ENCODE results near the gene SYNDIG1.
A peak's percentile ranks its signal among the peaks of the same experiment; 100 is the strongest.

The SYNDIG1 gene

DNA sequence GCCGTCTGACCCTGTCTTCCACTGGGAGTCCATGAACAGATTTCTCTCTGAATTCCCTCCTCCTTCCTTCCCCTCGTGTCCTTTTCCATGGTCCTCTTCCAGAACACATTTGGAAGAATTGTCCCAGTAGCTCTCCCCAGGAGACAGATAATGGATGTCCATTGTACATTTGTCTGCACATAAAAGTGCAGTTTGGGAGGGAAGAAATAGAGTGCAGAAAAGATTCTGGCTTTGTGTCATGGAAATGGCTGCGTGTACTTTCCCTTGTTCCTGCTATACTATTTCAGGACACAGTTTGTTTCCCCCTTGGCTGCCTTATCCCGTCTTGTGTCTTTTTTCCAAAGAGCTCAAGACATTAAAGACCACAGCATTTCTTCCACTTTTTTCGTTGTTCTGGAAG, 127.6 kb downstream of the SYNDIG1 start:
- H3K9ac ChIP-seq (ENCODE audit: insufficient read length) = no peak overlapping the region
- DNase-seq (ENCODE audit: low read depth, low spot score) = no peak
- TF ChIP-seq FOXP2 (optimal IDR thresholded peaks at IDR 0.05; ENCODE audit: control extremely low read depth, extremely low read length, insufficient read depth) (no peak), POLR2AphosphoS5 (IDR thresholded peaks at IDR 0.05; ENCODE audit: borderline replicate concordance, low read depth, low read length) (no peak), EZH2 (IDR thresholded peaks at IDR 0.05) (no peak)
- H3K4me3 ChIP-seq = no peak overlapping the region
- no peaks in the 10 kb centered on the region for H3K9me3 ChIP-seq (ENCODE audit: low read depth, low read length)
- H3K36me3 ChIP-seq (ENCODE audit: insufficient read depth, low read length) = no peaks in the 10 kb centered on the region
- no peak overlapping the region for H3K27ac ChIP-seq

DNA sequence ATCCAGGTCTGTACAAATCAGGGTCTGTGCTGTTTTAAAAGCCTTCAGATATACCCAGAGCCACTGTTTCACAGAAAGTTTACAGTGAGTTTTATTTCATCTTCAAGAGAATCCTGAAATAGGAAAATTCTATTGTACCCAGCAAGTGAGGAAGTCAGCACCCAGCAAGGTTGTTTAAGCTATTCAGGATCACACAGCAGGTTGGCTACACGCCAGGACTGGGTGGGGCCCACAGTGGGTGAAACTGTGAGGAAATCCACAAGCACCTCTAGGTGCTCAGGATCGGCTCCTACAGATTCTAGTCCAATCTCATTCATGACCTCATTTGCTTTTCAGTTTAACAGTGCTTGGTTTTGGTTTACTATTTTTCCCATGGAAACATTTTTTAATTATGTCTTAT, 128.9 kb downstream of the SYNDIG1 start:
- H3K9me3 ChIP-seq (ENCODE audit: low read depth, low read length) = no peaks in the 10 kb centered on the region
- DNase-seq (ENCODE audit: low read depth, low spot score) = no peak
- TF ChIP-seq EZH2 (IDR thresholded peaks at IDR 0.05) (no peak), FOXP2 (optimal IDR thresholded peaks at IDR 0.05; ENCODE audit: control extremely low read depth, extremely low read length, insufficient read depth) (no peak), POLR2AphosphoS5 (IDR thresholded peaks at IDR 0.05; ENCODE audit: borderline replicate concordance, low read depth, low read length) (no peak)
- no peak overlapping the region for H3K27ac ChIP-seq
- no peaks in the 10 kb centered on the region for H3K36me3 ChIP-seq (ENCODE audit: insufficient read depth, low read length)
- H3K4me3 ChIP-seq = no peak overlapping the region
- H3K9ac ChIP-seq (ENCODE audit: insufficient read length) = no peak overlapping the region

DNA sequence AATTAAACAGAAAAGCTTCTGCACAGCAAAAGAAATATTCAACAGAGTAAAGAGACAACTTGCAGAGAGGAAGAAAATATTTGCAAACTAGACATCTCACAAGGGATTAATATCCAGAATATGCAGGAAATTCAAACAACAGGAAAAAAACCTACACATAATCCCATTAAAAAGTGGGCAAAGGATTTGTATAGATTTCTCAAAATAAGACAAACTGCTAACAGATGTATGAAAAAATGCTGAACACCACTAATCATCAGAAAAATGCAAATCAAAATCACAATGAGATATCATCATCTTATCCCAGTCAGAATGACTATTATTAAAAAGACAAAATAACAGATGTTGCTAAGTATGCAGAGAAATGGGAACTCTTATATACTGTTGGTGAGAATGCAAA, 129.6 kb downstream of the SYNDIG1 start:
- Histone ChIP-seq H3K9me3 (ENCODE audit: low read depth, low read length) (no peaks in the 10 kb centered on the region), H3K36me3 (ENCODE audit: insufficient read depth, low read length) (no peaks in the 10 kb centered on the region), H3K4me3 (no peak overlapping the region), H3K9ac (ENCODE audit: insufficient read length) (no peak overlapping the region), H3K27ac (no peak overlapping the region)
- DNase-seq (ENCODE audit: low read depth, low spot score) = no peak
- TF ChIP-seq EZH2 (IDR thresholded peaks at IDR 0.05) (no peak), FOXP2 (optimal IDR thresholded peaks at IDR 0.05; ENCODE audit: control extremely low read depth, extremely low read length, insufficient read depth) (no peak), POLR2AphosphoS5 (IDR thresholded peaks at IDR 0.05; ENCODE audit: borderline replicate concordance, low read depth, low read length) (no peak)

DNA sequence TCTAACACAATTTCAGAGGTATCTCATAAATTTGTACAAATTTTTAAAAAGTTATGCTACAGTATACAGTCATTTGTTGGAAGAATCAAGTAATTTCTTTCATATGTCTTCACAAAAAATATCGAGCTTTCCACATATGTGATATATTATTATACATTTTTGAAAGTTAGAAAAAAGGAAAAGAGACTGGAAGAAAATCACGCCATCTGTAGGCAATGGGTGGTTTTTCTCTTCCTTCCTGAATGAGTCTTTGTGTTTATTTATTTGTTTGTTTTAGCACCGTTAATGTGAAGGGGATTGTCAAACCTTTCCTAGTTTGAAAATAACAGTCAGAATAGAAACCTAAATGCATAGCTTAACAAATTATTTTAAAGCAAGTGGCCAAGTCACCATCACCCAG, 130.6 kb downstream of the SYNDIG1 start:
- Histone ChIP-seq H3K27ac (no peak overlapping the region), H3K4me3 (no peak overlapping the region), H3K9me3 (ENCODE audit: low read depth, low read length) (no peaks in the 10 kb centered on the region), H3K36me3 (ENCODE audit: insufficient read depth, low read length) (no peaks in the 10 kb centered on the region), H3K9ac (ENCODE audit: insufficient read length) (no peak overlapping the region)
- DNase-seq (ENCODE audit: low read depth, low spot score) = no peak
- TF ChIP-seq POLR2AphosphoS5 (IDR thresholded peaks at IDR 0.05; ENCODE audit: borderline replicate concordance, low read depth, low read length) = no peak
- no peak for TF ChIP-seq EZH2 (IDR thresholded peaks at IDR 0.05)
- TF ChIP-seq FOXP2 (optimal IDR thresholded peaks at IDR 0.05; ENCODE audit: control extremely low read depth, extremely low read length, insufficient read depth) = no peak

- Histone ChIP-seq H3K36me3 (ENCODE audit: insufficient read depth, low read length) (no peaks in the 10 kb centered on the region), H3K9me3 (ENCODE audit: low read depth, low read length) (no peaks in the 10 kb centered on the region), H3K9ac (ENCODE audit: insufficient read length) (no peak overlapping the region), H3K4me3 (no peak overlapping the region), H3K27ac (no peak overlapping the region)
- no peak for TF ChIP-seq FOXP2 (optimal IDR thresholded peaks at IDR 0.05; ENCODE audit: control extremely low read depth, extremely low read length, insufficient read depth)
- TF ChIP-seq EZH2 (IDR thresholded peaks at IDR 0.05) = no peak
- TF ChIP-seq POLR2AphosphoS5 (IDR thresholded peaks at IDR 0.05; ENCODE audit: borderline replicate concordance, low read depth, low read length) = no peak
- DNase-seq (ENCODE audit: low read depth, low spot score) = no peak
Measured at GRCh38 chr20:24603454-24603853, 134.0 kb downstream of the SYNDIG1 start.

- Histone ChIP-seq H3K36me3 (ENCODE audit: insufficient read depth, low read length) (no peaks in the 10 kb centered on the region), H3K9ac (ENCODE audit: insufficient read length) (no peak overlapping the region), H3K9me3 (ENCODE audit: low read depth, low read length) (no peaks in the 10 kb centered on the region), H3K27ac (no peak overlapping the region), H3K4me3 (no peak overlapping the region)
- DNase-seq (ENCODE audit: low read depth, low spot score) = peak; percentile 35
- TF ChIP-seq POLR2AphosphoS5 (IDR thresholded peaks at IDR 0.05; ENCODE audit: borderline replicate concordance, low read depth, low read length) = no peak
- no peak for TF ChIP-seq FOXP2 (optimal IDR thresholded peaks at IDR 0.05; ENCODE audit: control extremely low read depth, extremely low read length, insufficient read depth)
- no peak for TF ChIP-seq EZH2 (IDR thresholded peaks at IDR 0.05)
Measured at GRCh38 chr20:24604966-24605665, 135.7 kb downstream of the SYNDIG1 start.

GRCh38 chr20:24605937-24606455, 136.6 kb downstream of the SYNDIG1 start:
- Histone ChIP-seq H3K4me3 (no peak overlapping the region), H3K36me3 (ENCODE audit: insufficient read depth, low read length) (no peaks in the 10 kb centered on the region), H3K9me3 (ENCODE audit: low read depth, low read length) (no peaks in the 10 kb centered on the region), H3K27ac (no peak overlapping the region), H3K9ac (ENCODE audit: insufficient read length) (no peak overlapping the region)
- TF ChIP-seq EZH2 (IDR thresholded peaks at IDR 0.05) (no peak), FOXP2 (optimal IDR thresholded peaks at IDR 0.05; ENCODE audit: control extremely low read depth, extremely low read length, insufficient read depth) (no peak), POLR2AphosphoS5 (IDR thresholded peaks at IDR 0.05; ENCODE audit: borderline replicate concordance, low read depth, low read length) (no peak)
- DNase-seq (ENCODE audit: low read depth, low spot score) = no peak

DNA sequence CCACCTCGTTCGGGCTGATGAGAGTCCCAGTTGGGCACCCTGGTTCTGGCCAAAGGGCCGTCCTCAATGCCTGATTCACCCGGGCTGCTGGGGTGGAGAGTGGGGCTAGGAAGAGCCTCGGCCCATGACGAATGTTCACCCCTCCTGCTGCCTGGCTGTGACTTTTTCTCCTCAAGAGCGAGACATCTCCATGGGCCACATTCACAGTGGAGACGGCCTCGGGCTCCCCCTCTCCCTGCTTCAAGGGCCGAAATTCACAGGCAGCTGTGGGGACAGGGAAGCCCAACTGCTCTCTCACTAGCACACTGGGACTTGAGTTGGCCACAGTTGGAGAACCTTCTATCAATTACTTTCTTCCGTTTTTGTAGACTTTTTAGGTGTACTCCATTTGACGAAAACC, 138.0 kb downstream of the SYNDIG1 start:
- TF ChIP-seq EZH2 (IDR thresholded peaks at IDR 0.05) (no peak), POLR2AphosphoS5 (IDR thresholded peaks at IDR 0.05; ENCODE audit: borderline replicate concordance, low read depth, low read length) (no peak), FOXP2 (optimal IDR thresholded peaks at IDR 0.05; ENCODE audit: control extremely low read depth, extremely low read length, insufficient read depth) (no peak)
- Histone ChIP-seq H3K4me3 (no peak overlapping the region), H3K27ac (no peak overlapping the region), H3K36me3 (ENCODE audit: insufficient read depth, low read length) (no peaks in the 10 kb centered on the region), H3K9me3 (ENCODE audit: low read depth, low read length) (no peaks in the 10 kb centered on the region), H3K9ac (ENCODE audit: insufficient read length) (no peak overlapping the region)
- DNase-seq (ENCODE audit: low read depth, low spot score) = no peak
